GM10248 (cell line): ENCODE data around the gene ALOX15.
"Not testable (repeated sequence)": the region's sequence is repeated elsewhere in the genome, so short reads cannot be mapped to it uniquely, and the experiment has no call there.

ENCODE experiments used
- CTCF ChIA-PET: fragments of 300-600 bp; sonication (Branson Sonifier 250); formaldehyde crosslinking; extraction: SDS; loops from one replicate; lab custom pipeline; 2021; ENCODE audit warnings: antibody characterized with exemption; lab: Yijun Ruan, JAX
- POLR2A ChIA-PET: fragments of 350-650 bp; sonication (Branson Sonifier 250); formaldehyde crosslinking; extraction: SDS; loops from one replicate; lab custom pipeline; 2020; ENCODE audit warnings: antibody characterized with exemption; lab: Yijun Ruan, JAX
- DNase-seq: peaks from one replicate; pipeline ENCODE4 v3.0.0; 2012; ENCODE audit errors: extremely low spot score
- CTCF ChIP-seq: IDR thresholded peaks from 2 replicates; pipeline ENCODE4 v1.5.1; 2012; ENCODE audit warnings: mild to moderate bottlenecking, low read depth; ENCODE audit errors: extremely low read depth, missing control alignments, control extremely low read depth

Gene ALOX15

GRCh38 chr17:4631431-4631830, 10.0 kb downstream of the ALOX15 start:
- TF ChIP-seq CTCF: no peak
- ChIA-PET CTCF (interaction anchor here (2.3 to 2.9 kb wide), 2 partner anchors 16 to 65 kb away, joined by 8 to 10 read pairs; no protein-coding TSS in a partner anchor), POLR2A (no interaction called here)
- DNase-seq: no peak

GRCh38 chr17:4626734-4627256, 14.7 kb downstream of the ALOX15 start:
- ChIA-PET CTCF (interaction anchor here (0.8 to 3.9 kb wide), 12 partner anchors 10 to 208 kb away, joined by 3 to 50 read pairs (median 4); partner anchors contain the start of genes GGT6 and MYBBP1A), POLR2A (no interaction called here)
- TF ChIP-seq CTCF: no peak
- DNase-seq: no peak

GRCh38 chr17:4625181-4625617, 16.3 kb downstream of the ALOX15 start:
- ChIA-PET POLR2A (no interaction called here), CTCF (interaction anchor here (0.9 to 3.9 kb wide), 15 partner anchors 9 to 206 kb away, joined by 3 to 50 read pairs (median 6); partner anchors contain the start of gene GGT6)
- DNase-seq: no peak
- no peak for TF ChIP-seq CTCF

GRCh38 chr17:4624451-4624911, 17.0 kb downstream of the ALOX15 start:
- DNase-seq, POLR2A ChIA-PET: not testable (repeated sequence)
- CTCF ChIA-PET: interaction anchor here (0.9 to 3.9 kb wide), 15 partner anchors 8 to 205 kb away, joined by 3 to 50 read pairs (median 6); partner anchors contain the start of gene GGT6

GRCh38 chr17:4623249-4623648, 18.2 kb downstream of the ALOX15 start:
- ChIA-PET POLR2A (no interaction called here), CTCF (interaction anchor here (2.4 kb wide), 1 partner anchor 57 kb away, joined by 11 read pairs; no protein-coding TSS in a partner anchor)
- DNase-seq: no peak
- TF ChIP-seq CTCF: no peak

GRCh38 chr17:4622375-4622774, 19.1 kb downstream of the ALOX15 start:
- no peak for TF ChIP-seq CTCF
- POLR2A ChIA-PET: no interaction called here
- CTCF ChIA-PET: interaction anchor here (2.4 kb wide), 1 partner anchor 56 kb away, joined by 11 read pairs; no protein-coding TSS in a partner anchor
- no peak for DNase-seq

GRCh38 chr17:4620531-4621101, 20.9 kb downstream of the ALOX15 start:
- POLR2A ChIA-PET: no interaction called here
- no peak for DNase-seq
- no peak for TF ChIP-seq CTCF
- CTCF ChIA-PET: interaction anchor here (2.4 kb wide), 1 partner anchor 54 kb away, joined by 11 read pairs; no protein-coding TSS in a partner anchor
